Stomach smooth muscle (tissue), 2 donors: ENCODE data around the gene SYNE2.

Experiments used
- H3K27ac ChIP-seq: one replicate; pipeline ENCODE4 v1.7.0; 2013; ENCODE audit warnings: mild to moderate bottlenecking, low read length, inconsistent platforms
- H3K27me3 ChIP-seq, 2 donors: one replicate each; pipeline ENCODE4 v1.7.0; 2013; ENCODE audit warnings: low read length in 2 of 2; ENCODE audit not compliant: insufficient read depth in 2 of 2, control insufficient read depth in 1 of 2
- H3K36me3 ChIP-seq, 2 donors: one replicate each; pipeline ENCODE4 v1.7.0; 2013; ENCODE audit warnings: low read length in 2 of 2; ENCODE audit not compliant: control insufficient read depth in 2 of 2, insufficient read depth in 2 of 2
- H3K4me1 ChIP-seq: one replicate; pipeline ENCODE4 v1.7.0; 2013; ENCODE audit warnings: low read length; ENCODE audit not compliant: control insufficient read depth, insufficient read depth
- H3K4me3 ChIP-seq, 2 donors: one replicate each; pipeline ENCODE4 v1.7.0; 2013; ENCODE audit warnings: low read length in 2 of 2
- H3K9ac ChIP-seq, 2 donors: one replicate each; pipeline ENCODE4 v1.7.0; 2013; ENCODE audit warnings: low read length in 2 of 2, mild to moderate bottlenecking in 1 of 2
- H3K9me3 ChIP-seq, 2 donors: one replicate each; pipeline ENCODE4 v1.7.0; 2013; ENCODE audit warnings: low read length in 2 of 2; ENCODE audit not compliant: control insufficient read depth in 2 of 2
- donor health status: healthy.
- donor health status: Pancreatic carcinoma.

SYNE2 gene

DNA sequence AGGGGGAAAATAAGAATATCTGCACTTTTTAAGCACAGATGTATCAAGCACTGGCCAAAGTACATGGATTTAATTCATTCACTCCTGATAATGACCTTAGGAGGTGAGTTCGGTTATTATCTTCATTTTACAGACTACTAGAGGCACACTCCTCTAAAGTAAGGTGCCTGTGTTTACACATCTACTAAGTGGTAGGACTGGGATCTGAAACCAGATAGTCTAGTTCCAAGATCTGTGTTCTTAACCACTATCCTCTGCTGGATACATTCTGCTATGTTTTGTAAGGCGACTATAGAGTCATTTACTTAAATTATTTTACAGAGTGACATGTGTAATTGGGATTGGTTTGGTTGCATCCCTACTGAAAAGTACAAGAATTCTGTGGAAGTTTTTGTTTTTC lies 266.1 kb downstream of the SYNE2 start:
- Histone ChIP-seq H3K27me3 (no peaks in the 10 kb centered on the region), H3K4me1 (no peaks in the 10 kb centered on the region), H3K4me3 (no peak overlapping the region), H3K36me3 (peaks cover 2 to 4% of the 10 kb centered on the region in 2 donors), H3K27ac (no peak overlapping the region), H3K9me3 (no peaks in the 10 kb centered on the region), H3K9ac (no peak overlapping the region)

DNA sequence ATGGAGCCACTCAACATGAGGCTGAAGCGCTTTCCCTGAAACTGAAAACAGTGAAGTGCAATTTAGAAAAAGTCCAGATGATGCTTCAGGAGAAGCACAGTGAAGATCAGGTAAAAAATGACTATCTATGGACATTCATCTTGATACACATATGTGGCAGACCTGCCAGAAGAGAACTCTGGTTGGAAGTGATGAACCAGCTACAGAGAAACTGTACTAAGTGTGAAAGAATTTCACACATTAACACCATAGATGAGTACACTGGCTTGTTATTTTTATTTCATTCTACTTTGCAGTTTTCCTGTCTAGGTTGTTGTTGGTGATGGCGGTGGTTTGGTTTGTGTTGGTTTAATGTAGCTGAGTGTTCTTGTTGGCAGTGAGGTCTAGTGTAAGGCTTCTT lies 266.7 kb downstream of the SYNE2 start:
- Histone ChIP-seq H3K9me3 (no peaks in the 10 kb centered on the region), H3K36me3 (peaks cover 2 to 4% of the 10 kb centered on the region in 2 donors), H3K27ac (no peak overlapping the region), H3K9ac (no peak overlapping the region), H3K4me3 (no peak overlapping the region), H3K4me1 (no peaks in the 10 kb centered on the region), H3K27me3 (no peaks in the 10 kb centered on the region)

DNA sequence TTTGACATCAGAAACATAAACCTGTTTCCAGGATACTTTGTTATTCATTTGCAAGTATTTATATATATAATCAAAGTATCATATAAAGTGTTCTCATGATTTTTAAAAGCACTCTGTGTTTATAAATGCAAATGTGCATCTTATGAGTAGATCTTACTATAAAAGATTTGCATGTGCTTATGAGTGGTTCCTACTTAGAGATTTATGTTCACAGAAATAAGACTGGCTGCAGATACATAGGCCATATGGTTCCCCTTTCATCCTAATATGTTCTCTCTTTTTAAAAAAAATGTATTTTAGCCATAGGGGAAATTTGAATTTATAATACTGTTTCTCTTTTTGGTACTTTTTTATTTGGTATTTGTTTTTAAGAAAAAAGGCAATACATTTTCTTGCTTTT lies 267.2 kb downstream of the SYNE2 start:
- Histone ChIP-seq H3K27me3 (no peaks in the 10 kb centered on the region), H3K27ac (no peak overlapping the region), H3K9ac (no peak overlapping the region), H3K4me3 (no peak overlapping the region), H3K4me1 (no peaks in the 10 kb centered on the region), H3K36me3 (peaks cover 0 to 4% of the 10 kb centered on the region in 2 donors), H3K9me3 (no peaks in the 10 kb centered on the region)

DNA sequence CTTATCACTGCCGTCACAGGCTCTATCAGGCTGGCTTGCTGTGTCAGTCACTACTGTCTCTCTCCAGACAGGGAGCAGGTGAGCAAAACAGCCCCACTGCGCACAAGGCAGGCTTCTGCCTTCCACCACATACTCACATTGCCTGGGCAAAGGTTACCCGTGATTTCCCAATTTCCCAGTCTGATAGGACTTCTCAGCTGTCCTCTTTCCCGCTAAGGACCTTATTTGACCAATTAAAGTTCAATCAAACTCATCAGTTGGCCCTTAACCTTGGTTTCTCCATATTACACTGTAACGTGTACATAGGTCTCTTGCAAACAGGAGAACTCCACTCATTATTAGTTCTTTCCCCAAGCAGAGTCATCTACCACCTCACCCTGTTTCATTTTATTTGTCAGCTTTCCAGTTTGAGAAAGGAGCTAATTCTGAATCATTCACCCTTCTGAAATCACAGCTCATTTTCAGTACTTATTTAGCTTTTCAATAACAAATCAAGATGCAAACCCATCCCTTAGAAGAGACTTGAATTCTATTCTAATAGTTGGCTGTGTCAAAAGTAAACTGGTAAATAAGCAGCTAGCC lies 270.5 kb downstream of the SYNE2 start:
- no peaks in the 10 kb centered on the region for H3K27me3 ChIP-seq
- H3K4me3 ChIP-seq = no peak overlapping the region
- no peak overlapping the region for H3K27ac ChIP-seq
- H3K36me3 ChIP-seq = peaks cover 7 to 8% of the 10 kb centered on the region in 2 donors
- H3K9me3 ChIP-seq = no peaks in the 10 kb centered on the region
- H3K4me1 ChIP-seq = no peaks in the 10 kb centered on the region
- H3K9ac ChIP-seq = no peak overlapping the region

DNA sequence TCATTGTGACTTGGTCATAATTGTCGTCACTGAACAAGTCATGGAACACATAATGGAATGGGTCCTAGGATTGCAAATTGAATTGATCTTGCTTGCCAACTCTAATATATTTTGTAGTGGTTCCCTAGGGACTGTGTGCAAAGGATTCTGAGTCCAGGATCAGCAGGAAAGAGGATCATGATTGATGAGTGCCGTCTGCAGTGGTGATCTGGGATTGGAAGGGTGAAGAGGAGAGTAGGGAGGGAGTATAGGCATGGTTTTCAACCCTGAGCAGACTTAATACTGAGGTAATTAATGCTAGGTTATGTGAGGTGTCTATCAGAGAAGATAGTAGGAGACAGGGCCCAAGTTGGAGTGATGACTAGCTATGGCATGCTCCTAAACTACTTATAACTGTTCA lies 272.5 kb downstream of the SYNE2 start:
- Histone ChIP-seq H3K36me3 (peaks cover 7 to 8% of the 10 kb centered on the region in 2 donors), H3K27me3 (no peaks in the 10 kb centered on the region), H3K4me3 (no peak overlapping the region), H3K27ac (no peak overlapping the region), H3K9ac (no peak overlapping the region), H3K9me3 (no peaks in the 10 kb centered on the region), H3K4me1 (no peaks in the 10 kb centered on the region)

DNA sequence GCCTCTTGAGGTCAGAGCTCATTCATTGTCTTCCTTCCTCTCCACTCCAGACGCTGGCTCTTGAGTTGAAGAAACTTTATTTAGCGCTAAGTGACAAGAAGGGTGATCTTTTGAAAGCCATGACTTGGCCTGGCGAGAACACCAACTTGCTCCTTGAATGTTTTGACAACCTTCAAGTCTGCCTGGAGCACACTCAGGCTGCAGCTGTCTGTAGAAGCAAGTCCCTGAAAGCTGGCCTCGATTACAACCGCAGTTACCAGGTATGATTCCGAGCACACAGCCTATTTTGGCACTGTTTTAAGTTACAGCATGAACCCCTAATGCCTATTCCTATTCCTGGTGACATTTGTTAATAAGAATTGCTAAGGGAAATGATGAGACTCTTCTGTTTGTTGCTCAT lies 273.7 kb downstream of the SYNE2 start:
- no peaks in the 10 kb centered on the region for H3K9me3 ChIP-seq
- H3K27me3 ChIP-seq = no peaks in the 10 kb centered on the region
- no peak overlapping the region for H3K27ac ChIP-seq
- no peaks in the 10 kb centered on the region for H3K4me1 ChIP-seq
- no peak overlapping the region for H3K9ac ChIP-seq
- H3K36me3 ChIP-seq = peaks cover 7 to 8% of the 10 kb centered on the region in 2 donors
- no peak overlapping the region for H3K4me3 ChIP-seq

DNA sequence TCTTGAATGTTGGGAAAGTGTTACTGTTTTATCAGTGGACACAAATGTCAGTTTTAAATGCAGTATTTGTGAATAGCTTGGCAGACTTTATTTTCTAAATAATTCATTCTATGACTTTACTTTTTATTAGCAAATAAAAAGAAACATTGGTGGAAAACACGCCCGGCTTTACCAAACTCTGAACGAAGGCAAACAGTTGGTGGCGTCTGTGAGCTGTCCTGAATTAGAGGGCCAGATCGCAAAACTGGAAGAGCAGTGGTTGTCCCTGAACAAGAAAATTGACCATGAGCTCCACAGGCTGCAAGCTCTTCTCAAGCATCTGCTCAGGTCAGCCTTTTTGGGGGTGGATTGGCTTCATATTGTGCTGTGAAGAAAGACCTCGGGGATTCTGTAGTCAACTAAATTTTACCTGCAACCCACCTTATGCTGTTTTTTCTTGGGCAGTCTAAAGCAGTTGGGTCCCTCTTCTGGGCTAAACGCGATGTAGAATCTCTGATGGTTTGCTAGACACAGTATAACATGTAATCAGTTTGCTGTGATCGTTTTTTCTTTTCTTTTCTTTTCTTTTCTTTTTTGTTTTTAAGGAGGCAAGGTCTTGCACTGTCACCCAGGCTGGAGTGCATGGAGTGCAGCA lies 285.0 kb downstream of the SYNE2 start:
- no peak overlapping the region for H3K9ac ChIP-seq
- no peaks in the 10 kb centered on the region for H3K4me1 ChIP-seq
- no peak overlapping the region for H3K27ac ChIP-seq
- no peak overlapping the region for H3K4me3 ChIP-seq
- H3K9me3 ChIP-seq = no peaks in the 10 kb centered on the region
- no peaks in the 10 kb centered on the region for H3K27me3 ChIP-seq
- peaks cover 3 to 6% of the 10 kb centered on the region in 2 donors for H3K36me3 ChIP-seq

DNA sequence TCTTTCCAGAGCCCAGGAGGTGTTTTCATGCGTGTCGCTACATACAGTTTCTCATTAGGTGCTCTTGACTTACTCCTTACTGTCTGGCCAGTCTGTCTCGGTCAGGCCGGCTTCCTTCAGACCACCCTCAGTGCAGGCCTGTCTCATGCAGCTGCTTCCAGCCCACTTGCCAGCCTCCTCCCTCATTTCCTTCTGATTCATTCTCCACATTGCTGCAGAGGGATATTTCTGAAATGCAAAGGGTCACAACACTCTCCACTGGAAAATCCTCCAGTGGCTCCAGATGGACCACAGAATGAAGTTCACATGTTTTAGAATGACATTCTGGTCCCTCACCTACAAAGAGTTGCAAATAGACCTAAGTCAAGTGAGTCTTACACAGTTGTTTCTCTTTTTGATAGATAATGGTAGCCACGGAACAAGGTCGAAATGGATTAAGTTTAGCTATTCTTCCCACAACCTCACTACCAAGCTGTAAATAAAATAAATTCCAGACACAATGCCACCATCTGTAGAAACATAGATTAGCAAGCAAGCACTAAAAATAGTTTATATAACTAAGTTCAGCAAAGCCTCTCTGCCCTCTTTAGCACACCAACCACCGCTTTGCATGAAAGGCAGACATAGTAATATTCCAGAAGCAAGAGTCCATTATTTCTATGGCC lies 294.5 kb downstream of the SYNE2 start:
- Histone ChIP-seq H3K27ac (no peak overlapping the region), H3K27me3 (no peaks in the 10 kb centered on the region), H3K36me3 (peaks cover under 1 to 17% of the 10 kb centered on the region in 2 donors)

DNA sequence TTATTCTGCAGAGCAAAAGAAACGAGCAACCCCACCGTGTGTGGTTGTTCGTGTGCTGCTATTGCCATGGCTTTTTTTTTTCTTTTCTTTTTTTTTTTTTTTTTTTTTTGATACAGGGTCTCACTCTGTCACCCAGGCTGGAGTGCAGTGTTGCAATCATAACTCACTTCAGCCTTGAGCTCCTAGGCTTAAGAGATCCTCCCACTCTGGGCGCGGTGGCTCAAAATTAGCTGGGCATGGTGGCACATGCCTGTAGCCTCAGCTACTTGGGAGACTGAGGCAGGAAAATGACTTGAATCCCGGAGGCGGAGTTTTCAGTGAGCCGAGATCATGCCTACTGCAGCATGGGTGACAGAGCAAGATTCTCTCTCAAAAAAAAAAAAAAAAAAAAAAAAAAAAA lies 297.1 kb downstream of the SYNE2 start:
- no peak overlapping the region for H3K4me3 ChIP-seq
- no peaks in the 10 kb centered on the region for H3K9me3 ChIP-seq
- no peak overlapping the region for H3K9ac ChIP-seq
- H3K4me1 ChIP-seq = no peaks in the 10 kb centered on the region
- H3K36me3 ChIP-seq = peaks cover 0 to 4% of the 10 kb centered on the region in 2 donors
- no peak overlapping the region for H3K27ac ChIP-seq
- no peaks in the 10 kb centered on the region for H3K27me3 ChIP-seq

More for the DNA sequence above, 294.5 kb downstream of the SYNE2 start:
- H3K9ac ChIP-seq = no peak overlapping the region
- H3K4me1 ChIP-seq = no peaks in the 10 kb centered on the region
- no peaks in the 10 kb centered on the region for H3K9me3 ChIP-seq
- no peak overlapping the region for H3K4me3 ChIP-seq

DNA sequence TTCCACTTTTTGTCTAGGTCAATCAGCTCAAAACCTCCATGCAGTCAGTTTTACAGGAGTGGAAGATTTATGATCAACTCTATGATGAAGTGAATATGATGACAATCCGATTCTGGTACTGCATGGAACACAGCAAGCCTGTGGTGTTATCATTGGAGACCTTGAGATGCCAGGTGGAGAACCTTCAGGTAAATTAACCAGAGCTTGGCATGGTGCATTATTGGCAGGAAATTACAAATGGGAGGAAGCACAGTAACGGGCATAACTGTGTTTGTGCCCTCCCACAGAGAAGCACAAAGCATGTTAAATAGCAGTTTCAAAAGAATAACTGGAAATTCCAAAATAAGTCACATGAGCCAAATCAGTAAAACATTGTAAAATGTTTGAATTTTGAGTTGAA lies 305.8 kb downstream of the SYNE2 start:
- Histone ChIP-seq H3K27ac (no peak overlapping the region), H3K4me1 (no peaks in the 10 kb centered on the region), H3K4me3 (no peak overlapping the region), H3K9ac (no peak overlapping the region), H3K27me3 (no peaks in the 10 kb centered on the region), H3K36me3 (peaks cover 0 to 2% of the 10 kb centered on the region in 2 donors), H3K9me3 (no peaks in the 10 kb centered on the region)

DNA sequence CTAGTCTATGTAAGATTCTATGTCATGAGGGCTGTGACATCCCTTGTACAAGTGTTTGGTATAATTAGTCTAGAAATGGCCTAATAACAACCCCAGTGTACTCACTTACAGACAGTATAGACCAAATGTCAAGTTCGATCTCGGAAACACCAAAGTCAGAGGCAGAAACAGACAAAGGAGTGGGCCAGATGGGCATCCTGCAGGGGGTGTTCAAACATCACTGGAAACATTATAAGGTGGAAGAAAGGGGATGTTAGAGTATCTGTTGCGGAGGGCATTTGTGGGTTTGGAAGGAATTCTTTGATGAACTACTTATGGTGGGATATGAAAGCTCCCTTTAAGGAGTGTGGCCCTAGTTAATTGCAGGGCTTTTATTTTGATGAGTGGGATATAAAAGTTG lies 306.8 kb downstream of the SYNE2 start:
- Histone ChIP-seq H3K27me3 (no peaks in the 10 kb centered on the region), H3K9ac (no peak overlapping the region), H3K4me3 (no peak overlapping the region), H3K36me3 (peaks cover 0 to 2% of the 10 kb centered on the region in 2 donors), H3K9me3 (no peaks in the 10 kb centered on the region), H3K27ac (no peak overlapping the region), H3K4me1 (no peaks in the 10 kb centered on the region)
